Measurements from ENCODE around the gene CAMK2A.

The CAMK2A gene

DNA sequence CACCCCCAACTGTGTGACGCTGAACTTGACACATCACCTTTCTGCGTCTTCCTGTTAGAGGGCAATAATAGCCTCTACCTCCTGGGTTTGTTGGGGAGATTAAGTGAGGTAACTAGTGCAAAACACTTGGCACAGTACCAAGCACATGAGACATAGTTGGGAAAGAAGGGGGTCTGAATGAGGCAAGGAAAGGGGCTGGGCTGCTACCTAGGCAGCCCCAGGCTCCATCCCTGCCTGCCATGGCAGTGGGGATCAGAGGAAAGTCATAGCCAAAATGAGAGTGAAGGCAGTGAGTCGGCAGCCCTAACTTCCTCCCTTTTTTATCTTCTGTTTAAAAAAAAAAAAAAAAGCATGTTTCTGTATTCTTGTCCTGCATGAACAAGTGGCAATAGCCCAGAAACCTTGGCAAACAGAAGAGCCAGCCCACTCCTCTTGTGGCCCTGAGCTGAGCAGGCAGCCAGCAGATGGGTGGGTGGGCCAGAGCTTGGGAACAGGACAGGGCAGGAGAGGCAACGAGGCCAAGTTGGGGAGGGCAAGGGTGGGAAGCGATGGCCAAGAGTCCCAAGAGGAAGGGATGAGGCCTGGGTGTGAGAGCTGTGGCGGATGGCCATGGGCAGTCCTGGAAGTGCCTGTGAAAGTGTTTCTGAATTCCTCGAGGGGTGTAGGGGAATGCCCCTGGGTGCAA is 11.4 kb downstream of the CAMK2A start:
- DNase-seq = no peak

DNA sequence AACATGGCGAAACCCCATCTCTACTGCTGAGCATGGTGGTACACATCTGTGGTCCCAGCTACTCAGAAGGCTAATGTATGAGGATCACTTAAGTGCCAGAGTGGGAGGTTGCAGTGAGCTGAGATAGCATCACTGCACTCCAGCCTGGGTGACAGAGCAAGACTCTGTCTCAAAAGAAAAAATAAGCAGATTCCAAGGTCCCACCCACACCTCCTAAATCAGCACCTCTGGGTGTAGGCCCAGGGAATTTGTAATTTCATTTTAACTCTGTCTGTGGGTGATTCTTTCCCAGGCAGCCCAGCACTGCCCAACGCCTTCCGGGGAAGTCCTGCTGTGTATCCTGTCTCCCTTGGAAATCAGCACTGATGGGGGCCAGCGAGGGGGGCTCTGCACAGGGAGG is 12.5 kb downstream of the CAMK2A start:
- no peak for DNase-seq

DNA sequence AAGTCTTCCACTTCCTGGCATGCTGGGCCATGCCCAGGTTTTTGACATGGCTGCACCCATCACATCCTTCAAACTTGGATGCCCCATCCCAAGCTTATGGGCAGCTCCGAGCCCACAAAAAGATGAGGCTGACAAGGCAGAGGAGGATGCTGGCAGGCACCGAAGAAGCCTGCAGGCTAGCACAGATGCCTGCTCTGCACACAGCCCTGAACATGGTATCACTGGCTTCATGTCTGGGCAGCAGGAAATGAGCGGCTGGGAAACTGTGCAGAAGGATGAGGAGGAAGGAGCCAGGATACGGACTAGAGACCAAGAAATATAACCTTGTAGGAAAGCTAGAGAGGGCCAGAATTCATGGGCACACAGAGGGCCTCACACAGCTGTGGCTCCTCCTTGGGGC is 14.8 kb downstream of the CAMK2A start:
- no peak for DNase-seq

DNA sequence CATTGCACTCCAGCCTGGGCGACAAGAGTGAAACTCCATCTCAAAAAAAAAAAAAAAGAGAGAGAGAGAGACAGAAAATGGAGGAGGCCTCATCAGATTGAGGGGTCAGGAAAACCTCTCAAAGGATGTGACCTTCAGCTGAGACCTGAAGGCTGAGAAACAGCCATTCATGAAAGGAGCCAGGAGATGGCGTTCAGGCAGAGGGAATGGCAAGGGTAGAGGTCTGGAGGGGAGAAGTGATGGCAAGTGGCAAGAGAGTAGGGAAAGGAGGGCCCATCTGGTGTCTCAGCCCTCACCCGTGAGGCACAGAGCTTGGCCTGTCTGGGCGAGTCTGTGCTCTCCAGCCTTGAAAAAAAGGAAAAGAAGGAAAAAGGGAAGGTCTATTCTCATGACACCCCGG is 17.0 kb downstream of the CAMK2A start:
- no peak for DNase-seq

DNA sequence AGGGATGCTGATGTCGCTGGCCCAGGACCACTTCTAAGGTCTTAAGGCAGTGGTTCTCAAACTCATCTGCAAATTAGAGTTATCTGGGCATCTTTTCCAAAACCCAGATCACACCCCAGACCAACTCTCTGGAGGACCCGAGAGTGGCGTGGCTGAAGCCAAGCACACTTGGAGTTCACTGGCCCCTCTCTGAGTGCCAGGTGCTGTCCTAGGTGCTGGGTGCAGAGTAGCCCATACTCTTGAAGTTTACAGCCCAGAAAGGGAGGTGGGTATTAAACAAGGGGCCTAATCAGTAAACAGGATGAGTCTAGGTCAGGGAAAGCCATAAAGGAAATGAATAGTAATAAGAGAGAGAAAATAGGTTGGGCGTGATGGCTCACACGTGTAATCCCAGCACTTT is 17.6 kb downstream of the CAMK2A start:
- no peak for DNase-seq

DNA sequence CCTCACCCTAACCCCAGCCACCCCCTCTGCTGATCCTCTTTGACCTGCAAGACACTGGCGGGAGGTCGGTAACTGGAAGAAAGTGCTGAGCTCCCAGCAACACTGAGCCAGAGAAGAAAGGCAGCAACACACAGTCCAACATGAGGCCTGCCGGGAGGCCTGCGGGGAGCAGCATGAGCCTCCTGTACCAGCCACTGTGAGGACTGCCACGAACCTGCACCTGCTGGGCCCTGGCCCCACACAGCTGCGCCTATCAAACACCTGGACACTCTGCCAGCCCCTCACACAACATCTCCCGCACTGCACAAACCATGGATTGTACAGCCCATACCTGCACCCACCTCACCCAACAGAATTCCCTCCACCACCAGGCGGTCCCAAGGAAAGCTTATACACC is 18.3 kb downstream of the CAMK2A start:
- no peak for DNase-seq

DNA sequence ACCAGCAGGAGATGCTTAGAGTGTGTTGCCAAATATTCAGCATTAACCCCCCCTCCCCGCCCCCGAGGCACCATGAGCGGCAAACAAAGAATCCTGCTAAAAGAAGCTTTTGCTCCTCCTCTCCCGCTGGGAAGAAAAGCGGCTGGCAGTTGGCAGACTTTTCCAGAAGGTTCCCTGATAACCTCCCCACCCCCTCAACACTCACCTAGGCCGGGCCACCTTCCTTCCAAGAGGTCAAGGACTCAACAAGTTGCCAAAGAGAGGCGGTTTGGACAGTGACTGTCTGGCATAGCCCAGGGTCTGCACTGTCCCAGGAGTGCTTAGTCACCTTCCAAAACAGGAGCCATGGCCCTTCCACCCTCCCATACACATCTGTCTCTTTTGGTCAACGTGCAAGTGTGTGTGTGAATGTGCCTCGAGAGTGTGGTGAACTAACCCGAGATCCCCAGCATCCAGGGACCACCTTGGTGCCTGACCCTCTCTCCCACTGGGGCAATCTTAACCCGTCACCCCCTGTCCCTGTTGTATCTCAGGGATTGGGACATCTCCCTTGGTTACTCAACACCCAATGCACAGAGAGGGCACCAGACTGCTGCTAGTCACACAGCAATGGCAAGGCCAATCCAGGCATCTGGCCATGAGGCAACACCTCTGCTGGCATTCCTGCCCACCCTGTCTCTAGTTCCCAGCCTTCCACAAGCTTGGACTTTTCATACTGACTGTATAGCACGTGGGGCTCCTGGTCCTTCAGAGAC is 18.9 kb downstream of the CAMK2A start:
- no peak for DNase-seq

DNA sequence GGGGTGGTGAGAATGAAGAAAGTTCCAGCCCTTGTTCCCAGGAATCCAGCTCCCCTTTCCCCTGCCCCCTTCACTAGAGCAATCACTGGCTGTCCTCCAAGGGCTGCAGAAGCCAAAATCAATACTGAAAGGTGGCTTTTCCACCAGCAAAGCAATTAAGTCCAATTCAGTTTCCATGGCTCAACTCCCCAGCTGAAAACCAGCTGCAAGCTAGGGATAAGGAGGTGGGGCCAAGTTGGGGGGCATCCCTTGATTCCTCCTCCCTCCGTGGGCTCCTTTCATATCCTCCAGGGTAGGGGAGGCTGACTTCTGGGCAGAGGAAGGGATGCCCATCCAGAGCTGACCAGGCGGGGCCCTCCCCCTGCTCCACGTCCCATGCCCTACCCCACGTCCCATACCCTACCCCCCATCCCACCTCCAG is 22.7 kb downstream of the CAMK2A start:
- DNase-seq = no peak

DNA sequence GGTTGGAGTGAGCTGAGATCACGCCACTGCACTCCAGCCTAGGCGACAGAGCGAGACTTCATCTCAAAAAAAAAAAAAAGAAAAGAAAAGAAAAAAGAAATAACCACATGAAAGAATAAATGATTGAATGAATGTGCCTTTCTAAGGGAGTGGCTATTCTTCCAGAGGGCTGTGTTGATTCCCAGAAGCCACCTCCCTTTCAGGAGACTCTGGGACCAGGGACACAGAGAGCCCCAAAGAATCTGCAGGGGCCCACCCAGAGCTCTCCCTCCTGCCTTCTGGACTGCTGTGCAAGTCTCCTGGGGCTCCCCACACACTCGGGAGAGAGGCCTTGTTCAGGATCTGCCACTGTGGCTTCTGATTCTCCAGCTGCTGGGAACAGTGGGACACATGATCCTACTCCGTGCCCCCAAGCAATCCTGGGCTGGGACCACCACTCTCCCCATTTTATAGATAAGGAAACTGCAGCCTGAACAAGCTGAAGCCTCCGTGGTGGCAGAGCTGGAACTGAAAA is 23.6 kb downstream of the CAMK2A start:
- DNase-seq = no peak

DNA sequence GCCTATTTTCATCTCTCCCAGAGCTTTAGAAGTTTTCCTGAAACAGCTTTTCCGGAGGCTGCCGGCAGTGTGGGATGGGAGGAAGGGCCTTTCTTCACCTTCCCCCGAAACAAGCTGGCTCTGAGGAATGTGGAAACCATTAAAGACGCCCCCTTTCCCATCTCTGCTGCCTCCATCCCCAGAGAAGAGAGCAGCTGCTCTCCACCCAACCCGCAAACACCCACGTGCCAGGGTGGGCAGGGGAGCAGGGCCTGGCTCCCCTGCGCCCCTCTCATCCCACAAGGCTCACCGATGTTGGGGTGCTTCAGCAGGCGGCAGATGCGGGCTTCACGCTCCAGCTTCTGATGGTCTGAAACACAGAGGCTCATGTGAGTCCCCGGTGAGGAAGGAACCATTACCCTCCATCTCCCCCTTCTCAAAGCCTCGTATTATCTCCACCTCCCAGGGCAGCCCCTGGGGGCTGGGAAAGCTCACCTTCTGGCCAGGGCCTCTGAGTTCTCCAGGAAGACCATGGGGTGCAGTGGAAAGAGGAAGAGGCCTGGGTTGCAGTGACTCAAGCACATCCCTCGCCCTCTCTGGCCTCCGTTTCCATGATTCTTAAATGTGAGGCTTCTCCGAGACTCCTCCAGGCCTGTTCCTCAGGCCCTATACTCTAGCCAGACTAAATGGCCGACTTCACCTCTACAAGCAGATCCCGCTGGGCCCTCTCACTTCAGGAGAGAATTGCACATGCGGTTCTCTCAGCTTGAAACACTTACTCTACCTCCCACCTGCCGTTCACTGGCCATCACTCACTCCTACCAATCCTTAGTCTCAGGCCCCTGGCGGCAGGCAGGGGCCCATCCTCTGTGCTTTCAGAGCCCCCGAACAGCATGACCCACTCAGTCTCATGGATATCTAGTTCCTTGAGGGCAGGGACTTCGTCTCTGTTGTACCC is 24.6 kb downstream of the CAMK2A start:
- DNase-seq = no peak

DNA sequence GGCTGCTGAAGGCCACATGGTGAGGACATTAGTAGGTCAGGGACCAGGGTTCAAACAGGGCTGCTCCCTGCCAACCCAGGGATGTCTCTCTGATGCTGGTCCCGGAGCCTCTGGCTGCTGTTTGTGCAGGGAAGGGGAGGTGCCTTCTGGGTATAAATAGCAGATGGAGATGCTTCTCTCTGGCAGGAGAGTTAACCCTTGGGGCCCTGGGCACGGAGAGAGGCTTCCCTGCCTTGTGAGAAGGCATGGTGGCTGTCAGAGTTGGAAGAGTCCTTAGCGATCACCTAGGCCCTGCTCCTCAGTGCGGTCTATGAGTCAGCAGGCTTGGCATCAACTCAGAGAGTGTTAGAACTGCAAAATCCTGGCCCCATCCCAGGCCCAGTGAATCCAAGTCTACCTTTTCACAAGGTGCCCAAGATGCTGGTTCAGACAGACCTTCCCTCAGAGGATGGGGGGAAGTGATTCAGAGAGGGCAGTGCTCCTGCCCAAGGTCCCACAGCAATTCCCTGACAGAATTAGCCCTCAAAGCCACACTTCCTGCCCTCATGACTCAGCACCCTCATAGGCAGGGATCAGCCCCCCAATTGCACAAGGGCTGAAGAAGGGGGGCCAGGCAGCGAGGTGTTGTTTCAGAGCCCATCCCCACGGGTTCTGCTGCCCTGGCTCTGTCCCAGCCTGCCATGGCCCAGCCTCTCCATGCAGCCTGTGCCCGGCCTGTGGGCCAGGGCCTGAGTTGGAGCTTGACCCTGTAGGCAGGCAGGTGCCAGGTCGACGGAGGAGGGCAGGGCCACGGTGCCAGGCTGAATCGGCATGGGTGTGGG is 25.6 kb downstream of the CAMK2A start:
- no peak for DNase-seq

DNA sequence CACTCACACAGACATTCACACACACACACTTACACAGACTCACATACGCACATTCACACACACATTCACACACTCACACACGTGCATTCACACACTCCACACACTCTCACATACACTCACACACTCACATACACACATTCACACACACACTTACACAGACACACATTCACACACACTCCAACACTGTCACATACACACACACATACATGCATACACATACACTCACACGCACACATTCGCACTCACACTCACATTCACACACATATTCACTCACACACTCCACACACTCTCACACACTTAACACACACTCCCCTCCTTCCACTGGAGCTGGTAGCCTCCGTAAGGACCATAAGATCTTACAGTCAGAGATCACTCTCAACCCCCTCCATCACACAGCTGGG is 26.2 kb downstream of the CAMK2A start:
- no peak for DNase-seq

DNA sequence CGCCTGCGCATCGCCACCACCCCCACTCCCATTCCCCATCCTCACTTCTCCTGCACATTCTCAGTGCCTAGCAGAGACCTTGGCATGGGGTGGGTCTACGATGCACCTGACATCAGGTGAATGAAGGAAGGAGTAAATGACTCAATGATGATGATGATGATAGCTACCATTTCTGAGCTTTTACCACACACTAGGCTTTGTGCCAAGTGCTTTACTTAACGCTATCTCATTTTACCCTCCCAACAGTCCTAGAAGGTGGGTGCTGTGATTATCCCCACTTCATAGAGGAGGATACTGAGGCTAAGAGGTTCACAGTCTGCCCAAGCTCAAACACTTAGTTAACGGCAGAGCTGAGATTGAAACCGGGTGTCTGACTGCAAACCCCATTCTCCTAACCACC is 27.1 kb downstream of the CAMK2A start:
- DNase-seq = no peak

DNA sequence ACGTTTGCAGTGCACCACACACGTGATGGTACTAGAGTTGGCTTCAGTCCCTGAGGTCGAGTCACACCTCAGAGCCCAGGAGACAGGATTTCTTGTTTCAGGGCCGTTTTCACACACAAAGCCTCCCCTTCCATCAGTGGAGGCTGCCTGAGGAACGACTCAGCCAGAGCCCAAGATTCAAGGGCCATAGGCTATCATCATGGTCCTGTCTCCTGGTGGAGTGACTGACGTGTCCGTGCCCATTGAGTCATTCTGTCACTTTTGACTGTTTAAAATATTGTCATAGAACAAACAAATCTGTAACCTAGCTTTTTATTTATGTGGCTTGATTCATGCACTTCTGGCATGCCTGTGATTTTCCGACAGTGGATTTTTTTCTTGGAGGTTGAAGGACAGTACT is 28.3 kb downstream of the CAMK2A start:
- DNase-seq = no peak

DNA sequence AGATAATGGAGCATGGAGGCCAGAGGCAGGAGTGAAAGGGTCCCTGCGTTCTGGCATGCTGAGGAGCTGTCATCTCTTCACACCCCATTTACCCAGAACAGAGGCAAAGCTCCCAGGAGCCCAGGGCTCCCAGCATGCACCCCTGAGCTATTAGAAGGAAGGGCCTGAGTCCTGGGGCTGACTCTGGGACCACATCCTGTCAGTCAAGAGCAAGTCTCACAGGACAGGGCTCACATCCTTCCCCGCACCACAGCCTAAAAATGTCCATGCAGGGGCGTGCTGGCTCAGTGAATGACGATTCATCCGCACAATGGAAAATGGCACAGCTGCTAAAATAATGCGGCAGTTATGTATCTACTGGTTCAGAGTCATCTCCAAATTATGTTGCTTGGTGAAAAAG is 31.4 kb downstream of the CAMK2A start:
- no peak for DNase-seq

DNA sequence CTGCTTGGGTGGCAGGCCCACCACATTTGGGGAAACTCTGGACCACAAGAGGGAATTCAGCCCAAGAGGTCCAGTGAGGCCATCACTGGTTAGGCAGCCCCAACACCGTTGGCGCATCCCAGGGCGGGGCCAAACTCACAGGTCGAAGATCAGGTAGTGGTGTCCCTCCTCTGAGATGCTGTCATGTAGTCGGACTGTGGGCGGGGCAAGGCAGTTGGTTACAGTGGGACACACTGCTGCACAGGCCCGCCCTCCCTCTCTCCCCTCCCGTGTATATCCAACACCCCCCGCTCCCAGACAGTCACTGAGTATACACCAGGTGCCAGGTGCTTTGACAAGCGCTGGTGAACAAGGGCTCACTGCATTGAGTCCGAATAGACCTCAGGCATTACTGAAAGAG is 32.1 kb downstream of the CAMK2A start:
- DNase-seq = no peak

DNA sequence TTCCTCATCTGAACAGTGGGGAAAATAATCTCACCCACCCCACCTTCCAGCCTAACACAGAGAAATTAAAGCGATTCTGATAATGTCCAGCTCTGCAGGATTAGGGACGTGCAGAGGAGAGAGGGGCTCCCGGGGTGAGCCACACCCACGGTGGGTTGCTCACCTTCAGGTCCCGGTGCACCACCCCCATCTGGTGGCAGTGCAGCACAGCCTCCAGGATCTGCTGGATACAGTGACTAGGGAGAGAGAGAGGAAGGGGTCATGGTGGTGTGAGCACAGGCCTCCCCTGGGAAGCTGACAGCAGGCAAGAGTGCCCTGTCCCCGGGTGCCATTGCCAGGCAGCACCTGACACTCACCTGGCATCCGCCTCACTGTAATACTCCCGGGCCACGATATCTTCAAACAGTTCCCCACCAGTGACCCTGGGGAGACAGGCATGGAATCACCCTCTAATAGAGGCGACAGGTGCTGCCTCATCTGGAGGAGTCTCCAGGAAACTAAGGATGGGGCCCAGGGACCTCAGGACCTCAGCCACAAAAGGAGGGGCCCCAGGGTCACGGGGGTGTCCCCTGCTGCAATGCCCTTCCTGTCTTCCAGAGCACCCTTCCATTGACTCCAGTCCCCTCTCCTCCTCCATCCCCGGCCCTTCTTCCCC is 33.0 kb downstream of the CAMK2A start:
- no peak for DNase-seq

DNA sequence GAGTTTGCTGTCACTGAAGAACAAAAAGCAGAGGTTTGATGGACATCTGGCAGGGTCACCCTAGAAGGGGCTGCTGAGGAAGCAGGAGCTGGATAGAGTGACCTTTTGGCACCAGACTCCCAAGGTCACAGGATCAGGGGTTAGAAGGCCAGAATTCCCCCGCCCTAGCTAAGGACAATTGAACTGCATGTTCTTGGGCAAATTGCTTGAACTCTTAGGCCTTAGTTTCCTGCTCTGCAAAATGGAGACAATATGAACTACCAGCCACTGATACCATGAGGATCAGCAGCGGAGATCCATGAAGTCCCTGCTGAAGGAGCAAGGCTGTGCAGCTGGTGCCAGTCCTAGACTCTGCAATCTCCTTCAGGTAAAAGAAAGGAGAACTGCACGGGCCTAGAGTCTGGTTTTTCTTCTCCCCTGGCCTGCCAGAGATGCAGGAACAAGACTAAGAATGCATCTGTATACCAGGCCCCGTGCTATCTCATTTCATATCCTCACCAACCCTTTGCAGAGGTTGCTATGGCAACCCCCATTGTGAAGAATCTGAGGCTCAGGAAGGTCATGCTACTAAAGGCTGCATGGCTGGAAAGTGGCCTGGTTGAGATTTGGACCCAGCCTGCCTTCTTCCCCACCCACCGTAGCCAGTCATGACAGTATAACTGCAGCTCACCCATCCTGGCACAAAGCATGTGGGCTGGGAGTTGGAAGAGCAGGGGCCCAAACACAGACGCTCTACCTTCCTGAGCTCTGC is 33.7 kb downstream of the CAMK2A start:
- DNase-seq = no peak

DNA sequence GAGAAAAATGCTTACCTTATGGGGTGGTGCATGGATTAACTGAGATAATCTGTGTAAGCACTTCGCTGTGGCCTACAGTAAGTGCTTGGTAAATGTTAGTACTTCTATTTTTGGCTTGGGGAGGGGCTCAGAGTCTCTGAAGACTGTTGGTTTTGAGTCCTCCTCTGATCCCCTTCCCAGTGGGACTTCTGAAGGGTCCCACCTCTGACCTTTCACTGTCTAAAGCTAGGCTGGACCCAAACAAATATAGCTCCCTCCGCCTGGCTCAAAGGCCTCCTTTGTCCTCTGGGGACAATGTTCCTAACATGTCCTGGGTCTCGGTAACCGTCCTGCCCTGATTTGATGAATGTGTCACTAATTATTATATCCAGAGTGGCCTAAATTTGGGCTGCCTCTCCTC is 34.8 kb downstream of the CAMK2A start:
- no peak for DNase-seq

DNA sequence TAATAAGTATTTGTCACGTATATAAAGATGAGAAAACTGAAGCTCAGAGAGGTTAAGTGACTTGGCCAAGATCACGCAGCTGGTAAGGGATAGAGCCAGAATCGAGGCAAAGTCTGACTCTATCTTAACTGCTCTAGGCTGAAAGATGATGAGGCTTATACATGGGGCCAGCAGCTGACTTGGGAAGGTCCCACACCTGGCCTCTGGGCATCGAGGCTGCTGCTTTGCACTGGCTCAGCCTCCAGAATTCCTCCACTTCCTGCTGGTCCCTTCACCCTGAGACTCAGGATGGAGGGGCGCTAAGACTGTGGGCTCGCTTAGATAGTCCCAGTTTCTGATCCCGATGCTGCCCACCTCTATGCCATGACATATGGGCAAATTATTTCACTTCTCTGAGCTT is 35.2 kb downstream of the CAMK2A start:
- no peak for DNase-seq

All from effector CD8-positive, alpha-beta T cell (primary cell).